NCI-H2029 (cell line): ENCODE results near the gene SLC45A3.

Source experiments
- DNase-seq: peaks from one replicate; lab custom pipeline; 2025; lab: John Stamatoyannopoulos, UW

The SLC45A3 gene

DNA sequence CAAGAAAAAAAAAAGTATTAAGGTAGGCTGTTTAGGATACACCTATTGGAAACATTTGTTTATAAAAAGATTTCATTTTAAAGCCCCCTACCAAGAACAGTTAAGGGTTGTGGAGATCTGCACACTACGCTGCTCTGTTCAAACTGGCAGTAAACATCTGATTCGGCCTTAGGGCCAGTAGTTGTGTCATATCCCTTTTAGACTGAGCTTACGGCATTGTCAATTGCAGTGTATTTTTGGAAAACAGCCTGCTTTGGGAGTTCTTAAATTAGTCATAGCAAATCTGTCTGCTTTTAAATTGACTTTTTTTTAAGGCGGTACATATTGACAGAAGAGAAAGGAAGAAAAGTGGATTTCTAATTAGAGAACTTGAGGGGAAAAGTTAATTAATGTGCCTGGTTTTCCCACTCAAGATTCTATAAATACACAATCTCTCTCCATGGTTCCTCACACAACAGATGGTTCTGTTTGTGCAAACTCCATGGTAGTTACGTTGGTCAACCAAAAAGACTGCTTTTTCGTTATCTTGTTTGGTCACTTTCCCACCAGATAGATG lies 46.8 kb downstream of the SLC45A3 start:
- no peak for DNase-seq

GRCh38 chr1:205632669-205633169 lies 47.6 kb downstream of the SLC45A3 start:
- no peak for DNase-seq

GRCh38 chr1:205631768-205632668 lies 48.3 kb downstream of the SLC45A3 start, which contains the start of gene ELK4:
ELK4 (minus strand) TSS chr1:205632011; CDS start chr1:205623882, 8,129 bp downstream.
- peak; percentile 95 for DNase-seq

DNA sequence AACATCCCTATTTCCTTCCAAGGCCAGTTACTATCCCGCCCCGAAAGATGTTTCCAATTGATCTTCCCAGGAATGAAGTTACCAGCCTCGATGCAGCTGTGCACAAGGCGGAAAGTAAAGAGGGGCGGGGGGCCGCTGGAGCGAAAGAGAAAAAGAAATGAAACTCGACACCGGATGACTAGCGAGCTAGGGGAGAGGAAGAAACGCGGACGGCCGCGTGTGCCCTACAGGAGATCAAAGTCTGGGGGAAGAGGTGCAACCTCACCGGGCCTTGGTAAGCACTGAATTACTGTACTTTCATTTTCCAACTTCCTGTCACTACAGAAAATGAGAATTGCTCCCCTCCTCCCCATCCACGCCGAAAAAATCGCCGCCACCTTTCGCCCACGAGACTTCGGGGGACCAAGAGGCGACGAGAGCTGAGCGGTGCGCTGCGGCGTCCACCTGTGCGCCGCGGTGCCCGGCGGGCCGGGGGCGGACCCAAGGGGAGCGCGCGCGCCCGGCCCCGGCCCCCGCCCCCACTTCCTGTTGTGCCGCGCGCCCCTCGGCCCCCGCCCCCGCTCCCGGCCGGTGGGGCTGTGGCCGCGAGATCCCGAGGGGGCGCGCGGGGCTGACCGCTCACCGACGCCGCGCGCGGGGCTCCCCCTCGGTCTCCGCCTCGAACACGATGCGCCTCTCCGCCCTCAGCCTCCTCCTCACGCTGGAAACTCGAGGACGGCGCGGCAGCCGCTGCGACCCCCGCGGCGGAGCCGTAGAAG lies 49.1 kb downstream of the SLC45A3 start:
- peak; percentile 83 for DNase-seq

GRCh38 chr1:205630651-205631009 lies 49.7 kb downstream of the SLC45A3 start:
- no peak for DNase-seq

DNA sequence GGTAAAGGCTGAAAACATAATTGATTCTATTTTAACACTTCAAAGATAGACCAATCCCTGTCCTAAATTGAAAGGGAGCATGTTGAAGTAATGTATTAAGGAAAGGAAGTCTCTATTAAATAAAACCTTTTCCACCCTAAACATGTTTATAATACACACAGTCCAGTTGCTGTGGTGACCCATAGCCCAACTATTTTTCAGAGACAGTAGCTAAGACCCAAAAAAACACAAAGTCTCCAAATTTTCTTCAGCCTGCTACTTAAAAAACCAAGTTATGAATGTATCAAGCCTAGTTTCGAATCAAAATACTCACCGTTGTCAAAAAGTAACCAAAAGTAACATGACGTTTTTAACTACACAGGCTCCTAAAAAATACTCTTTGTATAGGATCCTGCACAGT lies 50.1 kb downstream of the SLC45A3 start:
- no peak for DNase-seq

- no peak for DNase-seq
Observed at GRCh38 chr1:205629751-205630150, 50.6 kb downstream of the SLC45A3 start.

- no peak for DNase-seq
Observed at GRCh38 chr1:205627956-205628355, 52.4 kb downstream of the SLC45A3 start.

DNA sequence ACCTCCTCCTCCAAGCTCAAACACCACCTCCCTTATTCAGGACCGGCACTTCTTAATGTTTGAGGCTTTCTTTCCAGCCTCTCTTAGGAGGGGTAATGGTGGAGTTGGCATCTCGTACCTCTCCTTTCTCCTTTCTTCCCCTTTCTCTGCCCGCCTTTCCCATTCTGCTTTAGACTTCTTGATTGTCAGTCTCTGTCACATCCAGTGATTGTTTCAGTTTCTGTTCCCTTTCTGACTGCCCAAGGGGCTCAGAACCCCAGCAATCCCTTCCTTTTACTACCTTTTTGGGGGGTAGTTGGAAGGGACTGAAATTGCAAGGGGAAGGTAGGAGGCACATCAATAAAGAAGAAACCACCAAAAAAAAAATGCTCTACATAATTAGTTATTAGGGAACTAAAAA lies 54.1 kb downstream of the SLC45A3 start:
- DNase-seq = no peak

- DNase-seq = no peak
Observed at GRCh38 chr1:205623646-205624045, 56.7 kb downstream of the SLC45A3 start.

DNA sequence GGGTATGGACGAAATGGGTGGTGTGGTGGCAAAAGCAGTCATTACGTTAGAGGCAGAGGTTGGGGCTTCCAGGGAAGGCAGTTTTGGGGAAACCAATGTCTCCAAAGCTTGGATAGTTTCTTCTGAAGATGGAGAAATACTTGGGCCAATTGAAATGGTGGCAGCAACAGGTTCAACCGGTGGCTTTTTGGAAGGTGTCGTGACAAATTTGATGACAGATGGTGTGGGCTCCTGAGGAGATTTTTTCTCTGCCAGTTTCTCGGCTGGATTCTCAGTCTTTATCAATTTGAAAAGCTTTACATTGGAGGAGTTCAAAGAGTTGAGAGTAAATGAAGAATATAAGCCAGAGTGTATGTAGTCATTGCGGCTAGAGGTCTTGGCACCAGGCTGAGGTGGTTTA lies 60.0 kb downstream of the SLC45A3 start:
- DNase-seq = no peak

- no peak for DNase-seq
Observed at GRCh38 chr1:205619376-205619775, 60.9 kb downstream of the SLC45A3 start.

DNA sequence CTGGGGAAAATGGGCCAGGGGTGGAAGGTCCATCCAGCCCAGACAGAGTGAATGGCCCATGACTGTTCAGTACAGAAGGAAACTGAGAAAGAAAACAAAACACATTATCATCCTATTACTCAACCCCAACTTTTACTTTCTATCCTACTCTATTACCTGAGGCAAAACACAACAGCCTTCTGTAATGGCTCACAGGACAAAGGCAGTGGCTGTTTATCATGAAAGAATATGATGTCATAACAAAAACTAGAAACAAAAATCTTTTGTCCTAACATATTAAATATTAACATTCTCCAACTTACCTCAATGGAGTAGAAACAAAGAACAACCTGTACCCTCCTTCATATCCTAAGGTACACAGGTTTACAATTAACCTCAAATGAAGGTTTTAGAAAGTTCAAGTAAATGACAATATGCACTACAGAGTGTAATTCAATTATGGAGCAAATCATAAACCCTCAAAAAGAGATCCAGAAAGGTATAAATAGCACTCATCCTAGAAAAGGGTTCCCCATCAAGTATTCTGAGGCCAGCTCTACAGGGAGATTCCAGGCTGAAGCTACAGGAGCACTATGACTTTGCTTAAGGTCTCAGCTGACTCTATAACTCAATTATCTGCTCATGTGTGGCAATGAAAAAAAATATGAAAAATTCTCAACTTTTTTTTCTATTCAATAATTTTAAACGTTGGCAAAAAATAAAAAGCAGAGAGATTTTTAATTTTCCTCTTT lies 63.6 kb downstream of the SLC45A3 start:
- DNase-seq = no peak

- no peak for DNase-seq
Observed at GRCh38 chr1:205615789-205616188, 64.5 kb downstream of the SLC45A3 start.

GRCh38 chr1:205613854-205614412 lies 66.4 kb downstream of the SLC45A3 start:
- DNase-seq = no peak

- no peak for DNase-seq
Observed at GRCh38 chr1:205612556-205612955, 67.8 kb downstream of the SLC45A3 start.

- no peak for DNase-seq
Observed at GRCh38 chr1:205612104-205612503, 68.2 kb downstream of the SLC45A3 start.

- DNase-seq = no peak
Observed at GRCh38 chr1:205610901-205611466, 69.3 kb downstream of the SLC45A3 start.

- DNase-seq = no peak
Observed at GRCh38 chr1:205610036-205610435, 70.3 kb downstream of the SLC45A3 start.
